WI38 (cell line): ENCODE results near the gene MPPE1.
A peak's percentile ranks its signal among the peaks of the same experiment; 100 is the strongest.
"Not testable (repeated sequence)": the region's sequence is repeated elsewhere in the genome, so short reads cannot be mapped to it uniquely, and the experiment has no call there.

Experiments
- H3K4me3 ChIP-seq: 2 replicates; pipeline ENCODE4 v1.5.1; 2011; ENCODE audit warnings: low read depth, mild to moderate bottlenecking, control low read depth, low read length
- CTCF ChIP-seq: IDR thresholded peaks from 2 replicates; pipeline ENCODE4 v1.5.1; 2012; ENCODE audit warnings: low read depth, mild to moderate bottlenecking, control low read depth, low read length

MPPE1 gene

GRCh38 chr18:11859903-11860407, 48.2 kb downstream of the MPPE1 start:
- TF ChIP-seq CTCF = peak; percentile 30; the same call in 1 of the 2 replicates
- no peak overlapping the region for H3K4me3 ChIP-seq

GRCh38 chr18:11859282-11859830, 48.8 kb downstream of the MPPE1 start:
- TF ChIP-seq CTCF = no peak
- H3K4me3 ChIP-seq = no peak overlapping the region

GRCh38 chr18:11857177-11857887, 50.8 kb downstream of the MPPE1 start:
- peak overlapping the region; percentile 36 for H3K4me3 ChIP-seq
- no peak for TF ChIP-seq CTCF

GRCh38 chr18:11854554-11854953, 53.6 kb downstream of the MPPE1 start:
- not testable (repeated sequence) for H3K4me3 ChIP-seq

DNA sequence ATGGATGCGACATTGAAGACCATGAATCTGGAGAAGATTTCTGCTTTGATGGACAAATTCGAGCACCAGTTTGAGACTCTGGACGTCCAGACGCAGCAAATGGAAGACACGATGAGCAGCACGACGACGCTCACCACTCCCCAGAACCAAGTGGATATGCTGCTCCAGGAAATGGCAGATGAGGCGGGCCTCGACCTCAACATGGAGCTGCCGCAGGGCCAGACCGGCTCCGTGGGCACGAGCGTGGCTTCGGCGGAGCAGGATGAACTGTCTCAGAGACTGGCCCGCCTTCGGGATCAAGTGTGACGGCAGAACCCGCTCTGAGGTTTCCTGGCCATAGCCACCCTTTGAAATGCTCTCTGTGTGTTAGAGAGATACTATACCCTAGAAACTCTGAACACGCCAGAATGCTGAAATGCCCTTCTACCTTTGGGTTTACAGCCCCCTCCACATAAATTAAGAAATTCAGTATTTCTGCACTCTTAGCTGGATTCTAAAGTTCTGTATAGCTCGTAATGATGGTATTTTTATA, 56.2 kb downstream of the MPPE1 start:
- no peak for TF ChIP-seq CTCF
- peak overlapping the region; percentile 100 for H3K4me3 ChIP-seq

- no peak for TF ChIP-seq CTCF
- peak within 1 kb of the TSS; percentile 100 for H3K4me3 ChIP-seq
Measured at GRCh38 chr18:11851146-11851805, 56.8 kb downstream of the MPPE1 start, which contains the start of gene CHMP1B. CHMP1B (plus strand) TSS chr18:11851413; CDS start chr18:11851512, 99 bp downstream.

- TF ChIP-seq CTCF = no peak
- peak overlapping the region; percentile 100 for H3K4me3 ChIP-seq
Measured at GRCh38 chr18:11850821-11851145, 57.3 kb downstream of the MPPE1 start.
